ENCODE measurements around the gene SNX25. TPM values are rescaled to one million over a fixed set of nuclear protein-coding genes. Genes with fewer than 3 reads are reported as not detected.

Gene SNX25
- total and polyA plus RNA-seq, 7 donors: 2.5 to 40.5 (median 22.7) TPM

DNA sequence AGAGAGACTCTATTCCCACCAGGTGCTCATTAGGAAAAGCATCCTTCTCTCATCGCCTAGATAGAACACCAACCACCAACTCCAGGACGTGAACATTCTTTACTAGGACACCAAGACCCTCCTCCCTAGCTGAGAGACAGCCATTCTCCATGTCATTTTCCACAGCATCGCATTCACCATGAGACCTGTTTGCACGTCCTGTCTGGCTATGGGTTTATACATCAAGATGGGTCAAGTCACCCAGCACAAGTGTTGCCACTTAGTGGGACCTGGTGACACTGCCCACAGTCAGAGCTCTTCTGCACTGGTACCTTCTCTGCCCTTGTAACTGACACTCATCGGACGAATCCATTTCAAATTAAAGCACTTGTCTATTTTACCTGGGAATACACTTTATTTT lies 168.9 kb downstream of the SNX25 start:
- 87 to 96% methylated on average over 6 of the region's 6 CpGs for WGBS, 2 donors

DNA sequence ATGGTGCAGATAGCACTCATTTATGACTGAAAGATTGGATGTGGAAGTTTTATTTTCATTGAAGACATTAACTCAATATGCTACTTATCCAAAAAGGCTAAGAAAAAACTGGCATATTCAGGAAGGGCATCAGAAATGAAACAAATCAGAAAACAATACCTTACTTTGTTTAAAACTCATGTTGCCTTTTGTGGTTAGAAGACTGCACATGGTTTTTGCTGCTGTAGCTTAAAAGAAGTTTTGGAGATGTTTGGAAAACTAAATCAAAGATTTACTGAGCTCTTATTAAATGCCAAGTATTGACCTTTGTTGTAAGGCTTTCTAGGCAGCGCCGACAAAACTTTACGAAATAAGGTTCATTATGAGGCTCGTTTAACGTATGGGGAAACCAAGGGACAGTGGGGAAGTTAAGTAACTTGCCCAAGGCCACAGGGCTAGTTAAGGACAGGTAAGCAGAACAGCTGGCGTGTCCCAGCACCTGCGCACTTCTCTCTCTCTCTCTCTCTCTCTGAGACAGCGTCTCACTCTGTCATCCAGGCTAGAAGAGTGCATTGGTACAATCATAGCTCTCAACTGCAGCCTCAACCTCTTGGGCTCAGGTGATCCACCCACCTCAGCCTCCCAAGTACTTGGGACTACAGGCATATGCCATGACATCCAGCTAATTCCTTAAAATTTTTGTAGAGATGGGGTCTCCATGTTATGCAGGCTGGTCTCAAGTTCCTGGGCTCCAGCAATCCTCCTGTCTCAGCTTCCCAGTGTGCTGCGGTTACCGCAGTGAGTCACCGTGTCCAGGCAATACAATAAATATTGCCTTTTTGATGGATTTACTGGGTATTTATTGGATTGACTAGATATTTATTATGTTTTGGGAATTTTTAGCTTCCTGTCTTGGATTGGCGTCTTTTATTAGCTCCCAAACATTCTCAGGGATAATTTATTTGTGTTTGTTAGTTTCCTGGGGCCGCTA lies 170.2 kb downstream of the SNX25 start:
- peaks cover 0 to 3% (median 0%) of the 10 kb centered on the region in 4 donors for H3K4me1 ChIP-seq
- no peak overlapping the region for H3K4me3 ChIP-seq
- TF ChIP-seq EP300 (IDR thresholded peaks at IDR 0.05) (no peak), POLR2AphosphoS5 (IDR thresholded peaks at IDR 0.05) (no peak), POLR2A (IDR thresholded peaks at IDR 0.05) (no peak)
- TF ChIP-seq, protein P1, sequence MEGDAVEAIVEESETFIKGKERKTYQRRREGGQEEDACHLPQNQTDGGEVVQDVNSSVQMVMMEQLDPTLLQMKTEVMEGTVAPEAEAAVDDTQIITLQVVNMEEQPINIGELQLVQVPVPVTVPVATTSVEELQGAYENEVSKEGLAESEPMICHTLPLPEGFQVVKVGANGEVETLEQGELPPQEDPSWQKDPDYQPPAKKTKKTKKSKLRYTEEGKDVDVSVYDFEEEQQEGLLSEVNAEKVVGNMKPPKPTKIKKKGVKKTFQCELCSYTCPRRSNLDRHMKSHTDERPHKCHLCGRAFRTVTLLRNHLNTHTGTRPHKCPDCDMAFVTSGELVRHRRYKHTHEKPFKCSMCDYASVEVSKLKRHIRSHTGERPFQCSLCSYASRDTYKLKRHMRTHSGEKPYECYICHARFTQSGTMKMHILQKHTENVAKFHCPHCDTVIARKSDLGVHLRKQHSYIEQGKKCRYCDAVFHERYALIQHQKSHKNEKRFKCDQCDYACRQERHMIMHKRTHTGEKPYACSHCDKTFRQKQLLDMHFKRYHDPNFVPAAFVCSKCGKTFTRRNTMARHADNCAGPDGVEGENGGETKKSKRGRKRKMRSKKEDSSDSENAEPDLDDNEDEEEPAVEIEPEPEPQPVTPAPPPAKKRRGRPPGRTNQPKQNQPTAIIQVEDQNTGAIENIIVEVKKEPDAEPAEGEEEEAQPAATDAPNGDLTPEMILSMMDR (IDR thresholded peaks at IDR 0.05): no peak
- no peak for DNase-seq
- no peaks in the 10 kb centered on the region for H3K27me3 ChIP-seq
- intact Hi-C loops (cut with DNase I): no loop called here
- no peaks in the 10 kb centered on the region for H3K36me3 ChIP-seq
- 95 to 96% methylated on average over 13 of the region's 13 CpGs for WGBS, 2 donors
- H3K9me3 ChIP-seq: no peaks in the 10 kb centered on the region
- no peak overlapping the region for H3K27ac ChIP-seq

More for the DNA sequence above, 168.9 kb downstream of the SNX25 start:
- H3K27me3 ChIP-seq: no peaks in the 10 kb centered on the region
- no peaks in the 10 kb centered on the region for H3K36me3 ChIP-seq
- H3K27ac ChIP-seq: no peak overlapping the region
- H3K4me1 ChIP-seq: no peaks in the 10 kb centered on the region
- H3K9me3 ChIP-seq: no peaks in the 10 kb centered on the region
- intact Hi-C loops (cut with DNase I): no loop called here
- TF ChIP-seq POLR2A (IDR thresholded peaks at IDR 0.05): no peak
- TF ChIP-seq, protein P1 (IDR thresholded peaks at IDR 0.05): no peak
- no peak for TF ChIP-seq EP300 (IDR thresholded peaks at IDR 0.05)
- no peak for DNase-seq
- no peak overlapping the region for H3K4me3 ChIP-seq

DNA sequence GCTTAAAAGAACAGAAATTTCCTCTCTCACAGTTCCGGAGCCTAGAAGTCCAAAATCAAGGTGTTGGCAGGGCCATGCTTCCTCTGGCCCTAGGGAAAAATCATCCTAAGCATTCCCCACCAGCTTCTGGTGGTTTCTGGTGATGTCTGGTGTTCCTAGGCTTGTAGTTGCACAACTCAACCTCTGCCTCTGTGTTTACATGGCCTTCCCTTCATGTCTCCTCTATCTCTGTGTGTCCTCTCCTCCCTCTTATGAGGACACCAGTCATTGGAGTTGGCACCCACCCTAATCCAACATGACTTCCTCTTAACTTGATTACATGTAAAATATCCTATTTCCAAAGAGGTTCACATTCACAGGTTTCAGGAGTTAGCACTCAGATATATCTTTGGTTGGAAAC lies 170.9 kb downstream of the SNX25 start:
- peaks cover 0 to 9% (median 0%) of the 10 kb centered on the region in 4 donors for H3K4me1 ChIP-seq
- TF ChIP-seq POLR2A (IDR thresholded peaks at IDR 0.05) (no peak), POLR2AphosphoS5 (IDR thresholded peaks at IDR 0.05) (no peak), EP300 (IDR thresholded peaks at IDR 0.05) (no peak)
- TF ChIP-seq, protein P1 (IDR thresholded peaks at IDR 0.05): no peak
- no peak overlapping the region for H3K4me3 ChIP-seq
- intact Hi-C loops (cut with DNase I): no loop called here
- no peaks in the 10 kb centered on the region for H3K9me3 ChIP-seq
- DNase-seq: no peak
- WGBS, 2 donors: 92 to 93% methylated on average over 1 of the region's 1 CpG
- H3K36me3 ChIP-seq: no peaks in the 10 kb centered on the region
- no peaks in the 10 kb centered on the region for H3K27me3 ChIP-seq
- no peak overlapping the region for H3K27ac ChIP-seq

DNA sequence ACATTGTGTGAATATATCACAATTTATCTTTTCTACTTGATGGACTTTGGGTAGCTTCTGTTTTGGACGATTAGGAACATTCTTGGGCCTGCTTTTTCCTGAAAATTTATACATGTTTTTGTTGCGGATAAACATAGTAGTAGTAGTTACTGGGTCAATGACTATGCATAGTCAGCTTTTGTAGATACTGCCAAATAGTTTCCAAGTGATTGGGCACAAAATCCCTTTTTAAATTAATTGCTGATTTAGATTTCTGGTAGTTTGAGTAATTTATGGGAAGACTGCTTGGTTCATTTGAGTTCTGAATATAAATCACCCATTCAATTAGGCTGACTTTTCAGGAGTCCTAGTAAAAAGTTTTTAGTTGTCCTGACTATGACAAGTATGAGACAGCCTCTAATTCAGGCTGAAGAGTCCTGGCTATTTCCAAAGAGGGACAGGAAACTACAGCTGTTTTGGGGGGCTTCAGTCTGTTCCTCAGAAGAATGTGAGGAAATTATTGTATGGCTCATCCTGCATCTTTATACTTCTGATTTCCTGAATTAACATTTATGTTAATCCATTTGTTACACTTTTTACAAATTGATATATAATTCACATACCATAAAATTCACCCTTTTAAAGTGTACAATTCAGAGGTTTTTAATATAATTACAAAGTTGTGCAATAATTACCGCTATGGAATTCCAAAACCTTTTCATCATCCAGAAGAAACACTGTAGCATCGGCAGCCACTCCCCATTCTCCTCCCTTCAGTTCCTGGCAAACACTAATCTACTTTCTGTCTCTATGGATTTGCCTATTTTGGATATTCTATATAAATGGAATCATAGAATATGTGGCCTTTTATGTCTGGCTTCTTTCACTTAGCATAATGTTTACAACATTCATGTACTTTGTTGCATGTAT lies 172.1 kb downstream of the SNX25 start:
- Histone ChIP-seq H3K27me3 (no peaks in the 10 kb centered on the region), H3K27ac (no peak overlapping the region), H3K4me3 (no peak overlapping the region), H3K4me1 (peaks cover 0 to 9% (median 0%) of the 10 kb centered on the region in 4 donors), H3K36me3 (no peaks in the 10 kb centered on the region), H3K9me3 (no peaks in the 10 kb centered on the region)
- 59 to 64% methylated on average over 4 of the region's 4 CpGs for WGBS, 2 donors
- intact Hi-C loops (cut with DNase I): no loop called here
- TF ChIP-seq POLR2A (IDR thresholded peaks at IDR 0.05) (no peak), POLR2AphosphoS5 (IDR thresholded peaks at IDR 0.05) (no peak)
- no peak for DNase-seq

DNA sequence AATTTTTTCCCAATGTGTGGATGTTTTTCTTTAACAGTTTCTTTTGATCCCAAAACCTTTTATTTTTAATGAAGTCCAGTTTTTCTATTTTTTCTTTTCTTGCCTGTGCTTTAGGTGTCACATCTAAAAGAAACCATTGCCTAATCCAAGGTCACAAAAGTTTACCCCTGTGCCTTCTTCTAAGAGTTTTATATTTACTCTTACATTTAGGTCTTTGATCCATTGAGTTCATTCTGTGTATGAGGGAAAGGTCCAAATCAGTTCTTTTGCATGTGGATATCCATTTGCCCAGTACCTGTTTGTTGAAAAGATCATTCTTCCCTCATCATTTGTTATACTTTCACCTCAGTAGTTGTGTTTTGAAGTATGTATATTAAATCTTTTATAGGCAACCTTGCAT lies 173.4 kb downstream of the SNX25 start:
- TF ChIP-seq EP300 (IDR thresholded peaks at IDR 0.05) (no peak), POLR2A (IDR thresholded peaks at IDR 0.05) (no peak), POLR2AphosphoS5 (IDR thresholded peaks at IDR 0.05) (no peak)
- TF ChIP-seq, protein P1 (IDR thresholded peaks at IDR 0.05): no peak
- intact Hi-C loops (cut with DNase I): no loop called here
- H3K4me3 ChIP-seq: no peak overlapping the region
- DNase-seq: no peak
- H3K4me1 ChIP-seq: peaks cover 0 to 9% (median 0%) of the 10 kb centered on the region in 4 donors
- H3K27me3 ChIP-seq: no peaks in the 10 kb centered on the region
- H3K36me3 ChIP-seq: no peaks in the 10 kb centered on the region
- H3K9me3 ChIP-seq: no peaks in the 10 kb centered on the region
- H3K27ac ChIP-seq: no peak overlapping the region
